ENCODE measurements around the gene TMED5. TPM values are rescaled to one million over a fixed set of nuclear protein-coding genes. Genes with fewer than 3 reads are reported as not detected.

TMED5 gene
- total RNA-seq, 1 donor from 2014 or later = 33.6 TPM

GRCh38 chr1:93124556-93125355 lies 55.5 kb downstream of the TMED5 start:
- Mint-ChIP-seq H3K4me3 (ENCODE audit: unreplicated experiment) (no peak overlapping the region), H3K27me3 (ENCODE audit: low read depth) (no peaks in the 10 kb centered on the region), H3K9me3 (ENCODE audit: low read depth) (no peaks in the 10 kb centered on the region), H3K4me1 (ENCODE audit: low read depth) (no peaks in the 10 kb centered on the region), H3K36me3 (ENCODE audit: low read depth) (peaks cover 6% of the 10 kb centered on the region), H3K27ac (ENCODE audit: unreplicated experiment) (no peak overlapping the region)
- no peak for DNase-seq (ENCODE audit: low spot score)
- TF ChIP-seq CTCF (IDR thresholded peaks at IDR 0.05) = no peak

DNA sequence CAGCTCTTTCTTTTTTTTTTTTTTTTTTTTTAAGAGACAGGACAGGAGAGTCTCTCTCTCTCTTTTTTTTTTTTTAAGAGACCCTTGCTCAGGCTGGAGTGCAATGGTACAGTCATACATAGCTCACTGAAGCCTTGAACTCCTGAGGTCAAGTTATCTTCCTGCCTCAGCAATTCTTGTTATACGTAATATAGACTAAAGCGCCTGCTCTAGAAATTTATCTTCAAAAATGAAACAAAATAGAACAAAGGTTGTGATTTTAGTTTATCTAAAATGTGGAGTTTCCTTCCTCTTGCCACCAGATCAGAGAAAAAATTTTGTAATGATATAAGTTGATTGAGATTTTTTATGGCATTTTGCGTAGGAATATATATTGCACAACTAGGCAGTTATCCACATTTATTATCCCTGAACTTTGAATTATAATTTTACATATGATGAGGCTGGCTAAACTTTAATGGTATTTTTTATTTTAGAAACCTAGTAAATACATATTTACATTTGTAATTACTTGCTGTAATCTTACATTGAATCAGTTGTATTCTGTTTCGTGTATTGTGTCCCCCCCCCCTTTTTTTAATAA lies 56.9 kb downstream of the TMED5 start:
- Mint-ChIP-seq H3K27me3 (ENCODE audit: low read depth) (no peaks in the 10 kb centered on the region), H3K36me3 (ENCODE audit: low read depth) (peaks cover 7% of the 10 kb centered on the region), H3K4me1 (ENCODE audit: low read depth) (no peaks in the 10 kb centered on the region), H3K4me3 (ENCODE audit: unreplicated experiment) (no peak overlapping the region), H3K9me3 (ENCODE audit: low read depth) (no peaks in the 10 kb centered on the region), H3K27ac (ENCODE audit: unreplicated experiment) (no peak overlapping the region)
- no peak for TF ChIP-seq CTCF (IDR thresholded peaks at IDR 0.05)
- no peak for DNase-seq (ENCODE audit: low spot score)

- H3K36me3 Mint-ChIP-seq (ENCODE audit: low read depth) = peaks cover 12% of the 10 kb centered on the region
- no peak overlapping the region for H3K4me3 Mint-ChIP-seq (ENCODE audit: unreplicated experiment)
- H3K4me1 Mint-ChIP-seq (ENCODE audit: low read depth) = no peaks in the 10 kb centered on the region
- no peaks in the 10 kb centered on the region for H3K9me3 Mint-ChIP-seq (ENCODE audit: low read depth)
- no peak for TF ChIP-seq CTCF (IDR thresholded peaks at IDR 0.05)
- no peak for DNase-seq (ENCODE audit: low spot score)
- H3K27me3 Mint-ChIP-seq (ENCODE audit: low read depth) = no peaks in the 10 kb centered on the region
- H3K27ac Mint-ChIP-seq (ENCODE audit: unreplicated experiment) = peak overlapping the region; percentile 11
These were observed 59.6 kb downstream of the TMED5 start for GRCh38 chr1:93120614-93121013.

DNA sequence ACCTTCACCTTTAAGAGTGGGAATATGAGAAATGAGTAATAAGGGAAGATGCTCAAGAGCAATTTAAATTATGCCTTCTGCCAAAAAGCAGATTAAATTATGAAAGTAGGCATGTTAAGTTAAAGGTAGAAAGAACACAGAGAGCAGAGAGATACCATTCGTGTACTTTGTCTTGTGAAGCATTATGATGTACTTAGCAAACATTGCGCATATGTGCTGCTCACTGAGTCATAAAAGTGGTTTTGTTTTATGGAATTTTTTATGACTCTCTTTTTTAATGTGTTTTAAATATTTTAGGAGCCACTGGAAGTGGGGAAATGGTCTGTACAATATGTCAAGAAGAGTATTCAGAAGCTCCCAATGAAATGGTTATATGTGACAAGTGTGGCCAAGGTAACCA lies 65.8 kb downstream of the TMED5 start:
- Mint-ChIP-seq H3K4me3 (ENCODE audit: unreplicated experiment) (no peak overlapping the region), H3K36me3 (ENCODE audit: low read depth) (peaks cover 11% of the 10 kb centered on the region), H3K27me3 (ENCODE audit: low read depth) (no peaks in the 10 kb centered on the region), H3K9me3 (ENCODE audit: low read depth) (no peaks in the 10 kb centered on the region), H3K4me1 (ENCODE audit: low read depth) (peaks cover 19% of the 10 kb centered on the region), H3K27ac (ENCODE audit: unreplicated experiment) (no peak overlapping the region)
- no peak for TF ChIP-seq CTCF (IDR thresholded peaks at IDR 0.05)
- DNase-seq (ENCODE audit: low spot score) = no peak

- Mint-ChIP-seq H3K4me1 (ENCODE audit: low read depth) (peaks cover 19% of the 10 kb centered on the region), H3K9me3 (ENCODE audit: low read depth) (peaks cover 7% of the 10 kb centered on the region), H3K36me3 (ENCODE audit: low read depth) (peaks cover 14% of the 10 kb centered on the region), H3K27me3 (ENCODE audit: low read depth) (no peaks in the 10 kb centered on the region), H3K27ac (ENCODE audit: unreplicated experiment) (no peak overlapping the region), H3K4me3 (ENCODE audit: unreplicated experiment) (no peak overlapping the region)
- DNase-seq (ENCODE audit: low spot score) = no peak
- TF ChIP-seq CTCF (IDR thresholded peaks at IDR 0.05) = no peak
These were observed 67.1 kb downstream of the TMED5 start for GRCh38 chr1:93113127-93113526.

Data from chondrocyte (in vitro differentiated cells).